ENCODE data around the gene HRH1. TPM values are rescaled to one million over a fixed set of nuclear protein-coding genes. Genes with fewer than 3 reads are reported as not detected.

Gene HRH1
- total RNA-seq, 2 donors from 2014 or later: 7.2 to 20.4 TPM

DNA sequence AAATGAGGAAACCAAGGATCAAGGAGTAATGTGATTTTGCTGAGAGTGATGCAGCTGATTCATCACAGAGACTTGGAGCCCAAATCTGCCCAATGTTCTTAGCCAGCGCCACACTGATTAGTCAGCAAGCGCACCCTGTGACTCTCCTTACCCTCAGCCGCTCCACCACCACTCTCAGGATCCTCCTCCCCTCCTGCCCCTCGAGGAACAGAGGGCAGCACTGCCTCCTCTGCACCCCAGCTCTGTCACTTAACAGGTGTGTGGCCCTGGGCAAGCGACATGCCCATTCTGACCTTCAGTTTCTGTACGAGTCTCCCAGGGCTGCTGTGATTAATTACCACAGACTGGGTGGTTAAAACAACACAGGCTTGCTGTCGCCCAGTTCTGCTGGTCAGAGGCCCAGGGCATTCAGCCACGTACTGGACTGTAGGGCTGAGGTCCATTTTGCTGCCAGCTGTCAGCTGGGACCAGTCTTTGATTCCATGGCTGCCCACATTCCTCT lies 36.1 kb upstream of the HRH1 start:
- TF ChIP-seq, protein P1, sequence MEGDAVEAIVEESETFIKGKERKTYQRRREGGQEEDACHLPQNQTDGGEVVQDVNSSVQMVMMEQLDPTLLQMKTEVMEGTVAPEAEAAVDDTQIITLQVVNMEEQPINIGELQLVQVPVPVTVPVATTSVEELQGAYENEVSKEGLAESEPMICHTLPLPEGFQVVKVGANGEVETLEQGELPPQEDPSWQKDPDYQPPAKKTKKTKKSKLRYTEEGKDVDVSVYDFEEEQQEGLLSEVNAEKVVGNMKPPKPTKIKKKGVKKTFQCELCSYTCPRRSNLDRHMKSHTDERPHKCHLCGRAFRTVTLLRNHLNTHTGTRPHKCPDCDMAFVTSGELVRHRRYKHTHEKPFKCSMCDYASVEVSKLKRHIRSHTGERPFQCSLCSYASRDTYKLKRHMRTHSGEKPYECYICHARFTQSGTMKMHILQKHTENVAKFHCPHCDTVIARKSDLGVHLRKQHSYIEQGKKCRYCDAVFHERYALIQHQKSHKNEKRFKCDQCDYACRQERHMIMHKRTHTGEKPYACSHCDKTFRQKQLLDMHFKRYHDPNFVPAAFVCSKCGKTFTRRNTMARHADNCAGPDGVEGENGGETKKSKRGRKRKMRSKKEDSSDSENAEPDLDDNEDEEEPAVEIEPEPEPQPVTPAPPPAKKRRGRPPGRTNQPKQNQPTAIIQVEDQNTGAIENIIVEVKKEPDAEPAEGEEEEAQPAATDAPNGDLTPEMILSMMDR (IDR thresholded peaks at IDR 0.05): no peak
- DNase-seq: no peak
- Histone ChIP-seq H3K36me3 (no peaks in the 10 kb centered on the region), H3K9ac (ENCODE audit: low read depth in 2 of 2, low read length in 2 of 2) (no peak overlapping the region), H3K27ac (no peak overlapping the region), H3K27me3 (no peaks in the 10 kb centered on the region), H3K9me3 (no peaks in the 10 kb centered on the region), H3K4me3 (no peak overlapping the region), H3K4me1 (no peaks in the 10 kb centered on the region)
- intact Hi-C loops (cut with DNase I): no loop called here

DNA sequence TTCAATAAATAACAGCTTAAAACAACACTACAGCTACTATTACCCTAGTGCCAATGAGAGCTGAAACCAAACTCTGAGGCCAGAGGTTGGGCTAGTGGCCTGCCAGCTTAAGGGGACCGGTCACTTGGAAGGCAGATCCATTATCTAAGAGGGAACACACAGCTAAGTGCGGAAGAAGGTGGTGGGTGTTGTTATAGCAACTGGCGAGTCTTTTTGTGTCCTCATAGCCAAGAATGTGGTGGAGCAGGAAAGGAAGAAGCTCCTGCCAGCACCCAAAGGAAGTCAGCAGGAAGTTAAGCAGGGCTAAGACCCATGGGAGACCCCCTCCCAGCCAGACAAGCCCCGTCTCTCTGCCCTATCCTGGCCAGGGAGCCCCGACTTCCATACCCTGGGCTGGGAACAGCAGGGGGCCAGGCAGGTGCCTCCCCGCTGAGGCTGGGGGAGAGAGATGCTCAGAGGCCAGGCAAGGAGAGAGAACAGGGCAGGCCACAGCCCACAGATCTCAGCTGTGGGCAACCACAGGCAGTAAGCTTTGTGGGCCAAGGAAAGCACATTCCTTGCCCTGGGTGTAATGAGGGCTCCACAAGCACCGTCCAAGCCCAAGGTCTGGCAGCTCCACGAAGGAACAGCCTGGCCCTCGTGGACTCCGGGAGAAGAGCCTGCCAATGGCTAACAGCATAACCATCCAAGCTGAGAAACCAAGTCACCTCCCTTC lies 34.0 kb upstream of the HRH1 start:
- intact Hi-C loops (cut with DNase I): no loop called here

DNA sequence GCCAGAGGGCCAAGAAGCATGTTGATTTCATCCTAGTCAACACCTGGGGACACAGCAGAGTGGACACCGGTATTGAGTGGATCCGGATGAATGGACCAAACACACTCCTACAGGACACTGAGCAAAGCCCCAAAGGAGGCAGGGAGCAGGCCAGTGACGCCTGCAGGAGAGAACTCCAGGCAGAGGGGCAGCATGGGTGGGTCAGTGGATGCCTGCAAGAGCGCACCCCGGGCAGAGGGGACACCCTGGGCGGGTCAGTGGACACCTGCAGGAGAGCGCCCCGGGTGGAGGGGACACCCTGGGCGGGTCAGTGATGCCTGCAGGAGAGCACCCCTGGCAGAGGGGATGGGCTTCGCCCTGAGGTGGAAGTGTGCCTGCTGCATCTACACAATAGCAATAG lies 27.6 kb upstream of the HRH1 start:
- no peak overlapping the region for H3K9ac ChIP-seq (ENCODE audit: low read depth in 2 of 2, low read length in 2 of 2)
- intact Hi-C loops (cut with DNase I): no loop called here
- H3K27me3 ChIP-seq: no peaks in the 10 kb centered on the region
- TF ChIP-seq, protein P1 (IDR thresholded peaks at IDR 0.05): no peak
- no peaks in the 10 kb centered on the region for H3K36me3 ChIP-seq
- no peaks in the 10 kb centered on the region for H3K4me1 ChIP-seq
- no peak overlapping the region for H3K27ac ChIP-seq
- no peaks in the 10 kb centered on the region for H3K9me3 ChIP-seq
- no peak for DNase-seq
- no peak overlapping the region for H3K4me3 ChIP-seq

More for the DNA sequence above, 34.0 kb upstream of the HRH1 start:
- Histone ChIP-seq H3K27ac (no peak overlapping the region), H3K9ac (ENCODE audit: low read depth in 2 of 2, low read length in 2 of 2) (no peak overlapping the region), H3K36me3 (no peaks in the 10 kb centered on the region), H3K4me3 (no peak overlapping the region), H3K27me3 (no peaks in the 10 kb centered on the region), H3K4me1 (no peaks in the 10 kb centered on the region), H3K9me3 (no peaks in the 10 kb centered on the region)
- DNase-seq: no peak
- TF ChIP-seq, protein P1 (IDR thresholded peaks at IDR 0.05): no peak

DNA sequence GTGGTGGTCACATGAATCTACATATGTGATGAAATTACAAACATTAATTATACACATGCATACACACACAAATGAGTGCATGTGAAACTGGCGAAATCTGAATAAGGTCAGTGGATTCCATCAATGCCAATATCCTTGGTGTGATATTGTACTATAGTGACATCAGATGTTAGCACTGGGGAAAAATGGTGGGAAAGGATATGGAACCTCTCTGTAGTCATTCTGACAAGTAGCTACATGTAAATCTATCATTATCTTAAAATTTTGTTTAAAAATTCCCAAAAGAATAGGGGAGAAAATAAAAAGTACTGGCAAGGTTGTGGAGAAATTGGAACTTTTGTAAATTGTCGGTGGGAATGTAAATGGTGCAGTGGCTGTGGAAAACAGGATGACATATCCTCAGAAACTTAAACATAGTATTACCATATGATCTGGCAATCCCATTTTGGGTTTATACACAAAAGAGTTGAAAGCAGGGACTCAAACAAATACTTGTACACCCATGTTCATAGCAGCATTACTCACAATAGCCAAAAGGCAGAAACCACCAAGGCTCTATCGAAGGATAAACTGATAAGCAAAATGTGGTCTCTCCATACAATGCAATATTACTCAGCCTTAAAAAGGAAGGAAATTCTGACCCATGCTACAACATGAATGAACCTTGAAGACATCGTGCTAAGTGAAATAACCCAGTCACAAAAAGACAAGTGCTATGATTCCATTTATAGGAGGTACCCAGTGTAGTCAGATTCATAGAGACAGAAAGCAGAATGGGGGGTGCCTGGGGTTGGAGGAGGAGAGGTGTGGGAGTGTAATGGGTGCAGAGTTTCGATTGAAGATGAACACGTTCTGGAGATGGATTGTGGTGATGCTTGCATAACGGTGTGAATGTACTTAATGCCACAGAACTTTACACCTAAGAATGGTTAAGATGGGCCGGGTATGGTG lies 25.3 kb upstream of the HRH1 start:
- no peaks in the 10 kb centered on the region for H3K27me3 ChIP-seq
- no peaks in the 10 kb centered on the region for H3K4me1 ChIP-seq
- H3K9ac ChIP-seq (ENCODE audit: low read depth in 2 of 2, low read length in 2 of 2): no peak overlapping the region
- H3K27ac ChIP-seq: no peak overlapping the region
- DNase-seq: no peak
- TF ChIP-seq, protein P1 (IDR thresholded peaks at IDR 0.05): no peak
- H3K36me3 ChIP-seq: no peaks in the 10 kb centered on the region
- H3K4me3 ChIP-seq: no peak overlapping the region
- no peaks in the 10 kb centered on the region for H3K9me3 ChIP-seq
- intact Hi-C loops (cut with DNase I): no loop called here

DNA sequence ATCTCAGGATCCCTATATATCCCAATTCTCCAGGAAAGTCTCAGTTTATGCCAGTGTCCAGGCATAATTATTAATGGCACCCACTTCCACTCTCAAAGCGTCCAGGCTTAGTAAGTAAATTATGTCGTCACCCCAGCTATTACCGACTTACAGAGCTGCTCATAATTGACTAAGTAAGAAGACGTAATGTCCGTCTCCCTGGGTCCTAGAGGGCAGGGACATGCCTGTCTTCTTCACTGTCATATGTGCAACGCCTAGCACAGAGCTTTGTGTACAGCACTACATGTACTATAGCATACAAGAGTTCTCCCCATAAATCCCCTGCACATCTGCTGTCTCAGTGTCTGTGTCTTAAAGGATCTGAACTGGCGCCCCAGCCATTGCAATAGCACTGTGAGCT lies 23.9 kb upstream of the HRH1 start:
- no peaks in the 10 kb centered on the region for H3K36me3 ChIP-seq
- no peak for DNase-seq
- H3K4me3 ChIP-seq: no peak overlapping the region
- no peaks in the 10 kb centered on the region for H3K9me3 ChIP-seq
- intact Hi-C loops (cut with DNase I): no loop called here
- H3K27me3 ChIP-seq: no peaks in the 10 kb centered on the region
- no peak overlapping the region for H3K9ac ChIP-seq (ENCODE audit: low read depth in 2 of 2, low read length in 2 of 2)
- H3K27ac ChIP-seq: no peak overlapping the region
- TF ChIP-seq, protein P1 (IDR thresholded peaks at IDR 0.05): no peak
- no peaks in the 10 kb centered on the region for H3K4me1 ChIP-seq
